Mesenchymal stem cell (in vitro differentiated cells and primary cell): Measurements from ENCODE around the gene NDUFV1.

Experiments
- DNase-seq: peaks from one replicate; pipeline ENCODE4 v3.0.0-alpha.2; 2013
- H2AFZ ChIP-seq: one replicate; pipeline ENCODE4 v1.6.1; 2013; ENCODE audit warnings: low read depth, mild to moderate bottlenecking, control low read depth, inconsistent platforms, low read length, moderate library complexity
- H2AK5ac ChIP-seq: 2 replicates; pipeline ENCODE4 v1.6.1; 2013; ENCODE audit warnings: low read length, moderate library complexity, mild to moderate bottlenecking, inconsistent platforms; ENCODE audit not compliant: severe bottlenecking
- H2BK120ac ChIP-seq: one replicate; pipeline ENCODE4 v1.6.1; 2013; ENCODE audit warnings: low read depth, mild to moderate bottlenecking, inconsistent platforms, low read length, moderate library complexity
- H2BK12ac ChIP-seq, 2 experiments: one replicate each; pipeline ENCODE4 v1.6.1; 2013; ENCODE audit warnings: inconsistent platforms in 2 of 2, low read length in 2 of 2, mild to moderate bottlenecking in 2 of 2, moderate library complexity in 2 of 2, control low read depth in 1 of 2
- H2BK15ac ChIP-seq: one replicate; pipeline ENCODE4 v1.6.1; 2013; ENCODE audit warnings: mild to moderate bottlenecking, low read depth, inconsistent platforms; ENCODE audit not compliant: poor library complexity, severe bottlenecking
- H2BK5ac ChIP-seq: 2 replicates; pipeline ENCODE4 v1.6.1; 2013; ENCODE audit warnings: low read depth, mild to moderate bottlenecking, low read length, control low read depth, inconsistent platforms; ENCODE audit not compliant: poor library complexity, severe bottlenecking
- H3K14ac ChIP-seq, 2 experiments: one replicate each; pipeline ENCODE4 v1.6.1; 2013; ENCODE audit warnings: inconsistent platforms in 2 of 2, low read length in 2 of 2, control low read depth in 1 of 2, mild to moderate bottlenecking in 1 of 2, moderate library complexity in 1 of 2
- H3K18ac ChIP-seq, 2 experiments: one replicate each; pipeline ENCODE4 v1.6.1; 2013; ENCODE audit warnings: inconsistent platforms in 2 of 2, low read length in 2 of 2, control low read depth in 1 of 2, low read depth in 1 of 2, mild to moderate bottlenecking in 1 of 2
- H3K23ac ChIP-seq, 2 experiments: one replicate each; pipeline ENCODE4 v1.6.1; 2013; ENCODE audit warnings: inconsistent platforms in 2 of 2, low read length in 2 of 2, mild to moderate bottlenecking in 2 of 2, moderate library complexity in 2 of 2, control low read depth in 1 of 2
- H3K27ac ChIP-seq: 2 replicates; pipeline ENCODE4 v1.5.1; 2013; ENCODE audit warnings: mild to moderate bottlenecking, moderate library complexity, low read length, control low read depth, inconsistent platforms; ENCODE audit not compliant: poor library complexity, severe bottlenecking
- H3K27me3 ChIP-seq, 2 experiments: 2 replicates each; pipeline versions ENCODE4 v1.6.1 to v1.7.0; 2013; ENCODE audit warnings: low read length in 2 of 2, mild to moderate bottlenecking in 2 of 2, moderate library complexity in 2 of 2, control low read depth in 1 of 2, inconsistent platforms in 1 of 2; ENCODE audit not compliant: control insufficient read depth in 1 of 2, insufficient read depth in 1 of 2
- H3K36me3 ChIP-seq, 2 experiments: 2 replicates each; pipeline versions ENCODE4 v1.6.1 to v1.7.0; 2013; ENCODE audit warnings: low read length in 2 of 2, control low read depth in 1 of 2, inconsistent platforms in 1 of 2, low read depth in 1 of 2, mild to moderate bottlenecking in 1 of 2; ENCODE audit not compliant: insufficient read depth in 2 of 2, control insufficient read depth in 1 of 2
- H3K4ac ChIP-seq, 2 experiments: one replicate each; pipeline ENCODE4 v1.6.1; 2013; ENCODE audit warnings: inconsistent platforms in 2 of 2, low read length in 2 of 2, mild to moderate bottlenecking in 2 of 2, moderate library complexity in 2 of 2, control low read depth in 1 of 2, low read depth in 1 of 2
- H3K4me1 ChIP-seq: 2 replicates; pipeline ENCODE4 v1.6.1; 2013; ENCODE audit warnings: low read depth, low read length, control low read depth; ENCODE audit not compliant: control insufficient read depth, insufficient read depth
- H3K4me2 ChIP-seq: 2 replicates; pipeline ENCODE4 v1.6.1; 2013; ENCODE audit warnings: low read length, mild to moderate bottlenecking, inconsistent platforms; ENCODE audit not compliant: poor library complexity, severe bottlenecking
- H3K4me3 ChIP-seq, 2 experiments: 2 replicates each; pipeline versions ENCODE4 v1.5.1 to v1.7.0; 2013; ENCODE audit warnings: low read length in 2 of 2, mild to moderate bottlenecking in 2 of 2, control low read depth in 1 of 2, low read depth in 1 of 2; ENCODE audit not compliant: insufficient read depth in 1 of 2
- H3K79me1 ChIP-seq: replicated peaks from 2 replicates; pipeline ENCODE4 v1.6.1; 2013; ENCODE audit warnings: mild to moderate bottlenecking, control low read depth, low read length, inconsistent platforms; ENCODE audit not compliant: poor library complexity, severe bottlenecking
- H3K9ac ChIP-seq: 2 replicates; pipeline ENCODE4 v1.7.0; 2013; ENCODE audit warnings: mild to moderate bottlenecking, low read length, moderate library complexity
- H3K9me3 ChIP-seq: 2 replicates; pipeline ENCODE4 v1.7.0; 2013; ENCODE audit warnings: mild to moderate bottlenecking, low read length; ENCODE audit not compliant: control insufficient read depth
- H4K8ac ChIP-seq: one replicate; pipeline ENCODE4 v1.6.1; 2013; ENCODE audit warnings: inconsistent platforms, mild to moderate bottlenecking, low read length, moderate library complexity
- H4K91ac ChIP-seq: one replicate; pipeline ENCODE4 v1.6.1; 2013; ENCODE audit warnings: mild to moderate bottlenecking, low read length, inconsistent platforms
- WGBS: methylation state at CpG from one replicate; pipeline ENCODE4 v1.1.7; 2013; ENCODE audit warnings: mixed read lengths; 5-methylcytosine and 5-hydroxymethylcytosine counted together

Gene NDUFV1

DNA sequence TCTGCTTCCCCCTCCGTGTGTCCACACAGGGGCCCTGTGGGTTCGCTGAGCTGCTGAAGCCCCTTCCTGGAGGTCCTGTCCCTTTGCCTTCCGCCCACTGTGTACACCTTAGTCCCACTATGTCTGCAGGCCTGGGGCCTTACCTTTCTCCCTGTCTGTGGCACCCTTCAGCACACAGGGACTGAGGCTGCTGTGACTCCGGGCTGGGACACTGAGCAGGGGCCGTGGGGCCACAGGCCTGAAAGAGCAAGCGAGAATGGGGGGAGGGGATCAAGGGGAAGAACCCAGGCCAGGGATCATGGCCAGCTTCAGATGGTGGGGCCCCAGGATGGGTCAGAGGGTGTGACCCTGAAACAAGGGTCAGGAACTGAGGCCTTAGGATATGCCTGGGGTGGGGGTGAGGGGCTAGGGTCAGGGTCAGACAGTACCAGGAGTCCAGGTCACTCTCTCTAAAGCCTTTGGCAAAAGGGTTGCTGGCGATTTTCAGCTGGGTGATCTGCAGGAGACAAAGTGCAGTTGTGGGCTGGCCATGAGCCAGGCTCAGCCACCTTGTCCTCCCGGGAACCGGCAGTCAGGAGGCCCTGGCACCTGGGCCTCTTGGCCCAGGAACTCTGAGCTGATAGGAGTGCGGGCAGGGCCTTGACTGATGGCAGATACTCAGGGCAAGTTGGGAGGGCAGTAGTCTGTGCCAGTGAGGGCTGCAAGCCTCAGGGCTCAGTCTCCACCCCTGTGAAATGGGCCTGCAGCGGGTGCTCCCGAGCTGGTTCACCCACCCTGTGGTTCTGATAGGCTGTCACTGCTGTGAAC lies 25.6 kb downstream of the NDUFV1 start:
- no peak overlapping the region for H3K18ac ChIP-seq
- no peak overlapping the region for H3K4ac ChIP-seq
- no peak overlapping the region for H2BK5ac ChIP-seq
- H2AK5ac ChIP-seq: no peak overlapping the region
- H3K23ac ChIP-seq: no peak overlapping the region
- H3K27me3 ChIP-seq: peaks cover 5 to 23% of the 10 kb centered on the region in 2 experiments
- H3K27ac ChIP-seq: no peak overlapping the region
- no peak overlapping the region for H3K14ac ChIP-seq
- no peak overlapping the region for H2BK15ac ChIP-seq
- H3K9ac ChIP-seq: no peak overlapping the region
- peaks cover 21% of the 10 kb centered on the region for H3K4me1 ChIP-seq
- no peak overlapping the region for H2BK120ac ChIP-seq
- 87% methylated on average over 12 of the region's 12 CpGs for WGBS
- DNase-seq: no peak
- H3K4me2 ChIP-seq: no peak overlapping the region
- H4K8ac ChIP-seq: no peak overlapping the region
- no peak overlapping the region for H2BK12ac ChIP-seq
- H3K4me3 ChIP-seq: no peak overlapping the region
- H2AFZ ChIP-seq: no peak overlapping the region
- H3K36me3 ChIP-seq: peaks cover 0 to 11% of the 10 kb centered on the region in 2 experiments
- no peaks in the 10 kb centered on the region for H3K9me3 ChIP-seq
- no peak overlapping the region for H4K91ac ChIP-seq
- H3K79me1 ChIP-seq: no peaks in the 10 kb centered on the region

DNA sequence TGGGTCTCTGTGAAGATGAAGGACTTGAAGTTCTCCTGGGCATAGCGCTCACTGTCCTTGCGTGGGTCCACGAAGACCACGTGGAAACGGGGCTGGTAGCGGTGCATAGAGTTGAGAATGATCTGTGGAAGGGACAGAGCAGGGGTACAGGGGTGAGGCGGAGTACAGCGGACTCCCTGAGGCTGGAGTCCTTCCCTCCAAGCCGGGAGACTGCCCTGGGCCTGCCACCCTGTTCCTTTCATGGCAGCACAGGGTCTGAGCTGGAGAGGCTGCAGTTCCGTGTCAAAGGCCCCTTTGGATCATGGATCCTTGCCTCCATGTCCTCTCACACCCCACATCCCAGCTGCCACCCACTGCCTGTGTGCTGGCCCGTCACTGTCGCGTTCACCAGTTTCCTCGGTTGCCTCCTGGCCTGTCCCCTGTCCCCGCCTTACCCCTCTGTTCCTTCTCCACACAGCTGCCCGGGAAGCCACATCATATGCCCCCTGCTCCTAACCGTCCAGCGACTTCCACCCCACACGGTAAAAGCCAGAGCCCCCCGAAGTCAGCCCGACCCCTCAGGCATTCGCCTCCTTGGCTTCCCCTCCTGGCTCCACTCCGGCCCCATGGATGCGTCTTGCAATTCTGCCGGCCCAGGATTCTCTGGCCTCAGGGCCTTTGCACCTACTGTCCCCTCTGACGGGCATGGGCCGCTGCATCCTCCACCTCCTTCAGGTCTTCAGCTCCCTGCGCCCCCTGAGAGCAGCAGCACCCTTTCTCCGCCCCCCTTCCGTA lies 26.4 kb downstream of the NDUFV1 start:
- Histone ChIP-seq H3K4me3 (no peak overlapping the region), H3K36me3 (peaks cover 0 to 3% of the 10 kb centered on the region in 2 experiments), H3K27ac (no peak overlapping the region), H4K91ac (no peak overlapping the region), H3K9me3 (no peaks in the 10 kb centered on the region), H3K14ac (no peak overlapping the region), H3K79me1 (no peaks in the 10 kb centered on the region), H3K18ac (no peak overlapping the region), H2AK5ac (no peak overlapping the region), H2BK120ac (no peak overlapping the region), H4K8ac (no peak overlapping the region), H3K4me2 (no peak overlapping the region), H2BK12ac (no peak overlapping the region), H2AFZ (no peak overlapping the region), H2BK5ac (no peak overlapping the region), H3K27me3 (peaks cover 5 to 23% of the 10 kb centered on the region in 2 experiments), H2BK15ac (no peak overlapping the region), H3K23ac (no peak overlapping the region), H3K9ac (no peak overlapping the region), H3K4me1 (peaks cover 21% of the 10 kb centered on the region), H3K4ac (no peak overlapping the region)
- no peak for DNase-seq
- 86% methylated on average over 30 of the region's 30 CpGs for WGBS

DNA sequence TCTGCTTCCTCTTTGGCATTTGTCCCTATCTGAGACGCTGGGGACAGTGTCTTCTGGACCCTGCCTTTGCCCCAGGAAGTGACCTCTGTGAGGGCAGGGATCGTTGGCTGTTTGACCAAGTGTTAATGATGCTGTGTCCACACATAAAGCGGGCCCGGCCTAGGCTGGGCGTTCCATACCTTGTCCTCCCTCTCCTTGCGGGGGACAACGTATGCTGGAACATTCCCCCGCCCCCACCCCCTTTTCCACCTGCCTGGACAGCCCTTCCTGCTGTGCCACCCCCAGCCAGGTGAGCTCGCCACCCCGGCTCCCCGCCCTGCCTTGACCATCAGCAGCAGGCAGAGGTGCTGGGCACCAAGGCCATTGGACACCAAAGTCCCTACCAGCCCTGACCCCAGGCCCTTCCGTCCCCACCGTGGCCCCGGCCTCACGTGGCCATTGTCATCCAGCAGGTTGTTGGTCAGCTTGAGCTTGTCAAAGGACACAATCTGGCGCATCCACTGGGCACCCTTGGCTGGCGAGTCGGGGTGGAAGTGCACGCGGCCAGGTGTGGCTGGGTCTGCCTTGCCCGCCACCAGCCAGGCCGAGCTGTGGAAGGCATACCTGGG lies 27.1 kb downstream of the NDUFV1 start:
- no peak overlapping the region for H3K18ac ChIP-seq
- no peak overlapping the region for H3K14ac ChIP-seq
- no peak overlapping the region for H2BK12ac ChIP-seq
- H2BK15ac ChIP-seq: no peak overlapping the region
- H3K27me3 ChIP-seq: peaks cover 8 to 27% of the 10 kb centered on the region in 2 experiments
- H2BK5ac ChIP-seq: no peak overlapping the region
- H2AK5ac ChIP-seq: no peak overlapping the region
- no peak overlapping the region for H2BK120ac ChIP-seq
- WGBS: 90% methylated on average over 20 of the region's 22 CpGs
- no peak overlapping the region for H3K4me3 ChIP-seq
- no peaks in the 10 kb centered on the region for H3K79me1 ChIP-seq
- no peak overlapping the region for H2AFZ ChIP-seq
- H4K91ac ChIP-seq: no peak overlapping the region
- H3K36me3 ChIP-seq: no peaks in the 10 kb centered on the region
- H3K27ac ChIP-seq: no peak overlapping the region
- no peak for DNase-seq
- H3K4me1 ChIP-seq: peaks cover 15% of the 10 kb centered on the region
- no peak overlapping the region for H4K8ac ChIP-seq
- H3K23ac ChIP-seq: no peak overlapping the region
- no peaks in the 10 kb centered on the region for H3K9me3 ChIP-seq
- no peak overlapping the region for H3K9ac ChIP-seq
- no peak overlapping the region for H3K4ac ChIP-seq
- H3K4me2 ChIP-seq: no peak overlapping the region
